Measurements from ENCODE around the gene CARD18.
A peak's percentile ranks its signal among the peaks of the same experiment; 100 is the strongest.

CARD18 gene

GRCh38 chr11:105139669-105140068 is at the start of gene CARD18:
CARD18 (minus strand) TSS chr11:105139769; CDS start chr11:105139726, 43 bp downstream.
- Mint-ChIP-seq H3K4me3 (no peak within 1 kb of the TSS), H3K4me1 (no peaks in the 10 kb centered on the region), H3K27me3 (peaks cover 9% of the 10 kb centered on the region), H3K27ac (no peak within 1 kb of the TSS), H3K9me3 (peaks cover 4% of the 10 kb centered on the region), H3K36me3 (no peaks in the 10 kb centered on the region)
- peak; percentile 32 for ATAC-seq

GRCh38 chr11:105183987-105184386 is 44.4 kb upstream of the CARD18 start:
- Mint-ChIP-seq H3K4me1 (peaks cover 5% of the 10 kb centered on the region), H3K27me3 (peaks cover 30% of the 10 kb centered on the region), H3K9me3 (no peaks in the 10 kb centered on the region), H3K4me3 (no peak overlapping the region), H3K27ac (no peak overlapping the region), H3K36me3 (no peaks in the 10 kb centered on the region)
- ATAC-seq = no peak

GRCh38 chr11:105183426-105183825 is 43.9 kb upstream of the CARD18 start:
- Mint-ChIP-seq H3K27ac (no peak overlapping the region), H3K4me1 (peaks cover 5% of the 10 kb centered on the region), H3K9me3 (no peaks in the 10 kb centered on the region), H3K27me3 (peaks cover 30% of the 10 kb centered on the region), H3K36me3 (no peaks in the 10 kb centered on the region), H3K4me3 (no peak overlapping the region)
- ATAC-seq = no peak

GRCh38 chr11:105181521-105181920 is 42.0 kb upstream of the CARD18 start:
- Mint-ChIP-seq H3K27ac (no peak overlapping the region), H3K27me3 (peaks cover 26% of the 10 kb centered on the region), H3K4me3 (no peak overlapping the region), H3K36me3 (no peaks in the 10 kb centered on the region), H3K4me1 (peaks cover 5% of the 10 kb centered on the region), H3K9me3 (no peaks in the 10 kb centered on the region)
- ATAC-seq = peak; percentile 45

- Mint-ChIP-seq H3K27me3 (peaks cover 25% of the 10 kb centered on the region), H3K4me1 (peaks cover 5% of the 10 kb centered on the region), H3K27ac (no peak overlapping the region), H3K9me3 (no peaks in the 10 kb centered on the region), H3K36me3 (no peaks in the 10 kb centered on the region), H3K4me3 (no peak overlapping the region)
- no peak for ATAC-seq
Measured at GRCh38 chr11:105181100-105181499, 41.5 kb upstream of the CARD18 start.

- no peak overlapping the region for H3K27ac Mint-ChIP-seq
- H3K4me3 Mint-ChIP-seq = no peak overlapping the region
- ATAC-seq = no peak
- no peaks in the 10 kb centered on the region for H3K36me3 Mint-ChIP-seq
- peaks cover 5% of the 10 kb centered on the region for H3K4me1 Mint-ChIP-seq
- no peaks in the 10 kb centered on the region for H3K9me3 Mint-ChIP-seq
- H3K27me3 Mint-ChIP-seq = peaks cover 25% of the 10 kb centered on the region
Measured at GRCh38 chr11:105179542-105180278, 40.1 kb upstream of the CARD18 start.

GRCh38 chr11:105177658-105178057 is 38.1 kb upstream of the CARD18 start:
- no peaks in the 10 kb centered on the region for H3K36me3 Mint-ChIP-seq
- peaks cover 8% of the 10 kb centered on the region for H3K27me3 Mint-ChIP-seq
- ATAC-seq = no peak
- H3K4me1 Mint-ChIP-seq = peaks cover 5% of the 10 kb centered on the region
- H3K9me3 Mint-ChIP-seq = no peaks in the 10 kb centered on the region
- H3K4me3 Mint-ChIP-seq = no peak overlapping the region
- no peak overlapping the region for H3K27ac Mint-ChIP-seq

- no peaks in the 10 kb centered on the region for H3K36me3 Mint-ChIP-seq
- H3K27ac Mint-ChIP-seq = no peak overlapping the region
- peaks cover 2% of the 10 kb centered on the region for H3K9me3 Mint-ChIP-seq
- no peak overlapping the region for H3K4me3 Mint-ChIP-seq
- no peaks in the 10 kb centered on the region for H3K27me3 Mint-ChIP-seq
- H3K4me1 Mint-ChIP-seq = no peaks in the 10 kb centered on the region
- no peak for ATAC-seq
Measured at GRCh38 chr11:105168457-105168856, 28.9 kb upstream of the CARD18 start.

- H3K4me1 Mint-ChIP-seq = no peaks in the 10 kb centered on the region
- no peaks in the 10 kb centered on the region for H3K9me3 Mint-ChIP-seq
- H3K27ac Mint-ChIP-seq = no peak overlapping the region
- no peak overlapping the region for H3K4me3 Mint-ChIP-seq
- H3K27me3 Mint-ChIP-seq = no peaks in the 10 kb centered on the region
- H3K36me3 Mint-ChIP-seq = no peaks in the 10 kb centered on the region
- no peak for ATAC-seq
Measured at GRCh38 chr11:105167244-105167643, 27.7 kb upstream of the CARD18 start.

GRCh38 chr11:105164208-105164607 is 24.6 kb upstream of the CARD18 start:
- no peaks in the 10 kb centered on the region for H3K27me3 Mint-ChIP-seq
- no peak for ATAC-seq
- H3K27ac Mint-ChIP-seq = no peak overlapping the region
- H3K4me1 Mint-ChIP-seq = no peaks in the 10 kb centered on the region
- no peaks in the 10 kb centered on the region for H3K36me3 Mint-ChIP-seq
- H3K9me3 Mint-ChIP-seq = no peaks in the 10 kb centered on the region
- no peak overlapping the region for H3K4me3 Mint-ChIP-seq

- Mint-ChIP-seq H3K9me3 (no peaks in the 10 kb centered on the region), H3K36me3 (no peaks in the 10 kb centered on the region), H3K4me1 (no peaks in the 10 kb centered on the region), H3K27me3 (no peaks in the 10 kb centered on the region), H3K27ac (no peak overlapping the region), H3K4me3 (no peak overlapping the region)
- no peak for ATAC-seq
Measured at GRCh38 chr11:105162506-105162905, 22.9 kb upstream of the CARD18 start.

GRCh38 chr11:105158436-105158835 is 18.9 kb upstream of the CARD18 start:
- H3K4me1 Mint-ChIP-seq = no peaks in the 10 kb centered on the region

GRCh38 chr11:105156720-105157119 is 17.2 kb upstream of the CARD18 start:
- H3K4me3 Mint-ChIP-seq = no peak overlapping the region
- H3K36me3 Mint-ChIP-seq = no peaks in the 10 kb centered on the region
- no peak for ATAC-seq
- no peak overlapping the region for H3K27ac Mint-ChIP-seq
- H3K4me1 Mint-ChIP-seq = no peaks in the 10 kb centered on the region
- H3K9me3 Mint-ChIP-seq = no peaks in the 10 kb centered on the region
- H3K27me3 Mint-ChIP-seq = peaks cover 10% of the 10 kb centered on the region

More at GRCh38 chr11:105158436-105158835, 18.9 kb upstream of the CARD18 start:
- no peak for ATAC-seq
- no peaks in the 10 kb centered on the region for H3K9me3 Mint-ChIP-seq
- H3K36me3 Mint-ChIP-seq = no peaks in the 10 kb centered on the region
- no peak overlapping the region for H3K4me3 Mint-ChIP-seq
- peaks cover 10% of the 10 kb centered on the region for H3K27me3 Mint-ChIP-seq
- no peak overlapping the region for H3K27ac Mint-ChIP-seq

GRCh38 chr11:105156231-105156630 is 16.7 kb upstream of the CARD18 start:
- Mint-ChIP-seq H3K4me1 (no peaks in the 10 kb centered on the region), H3K36me3 (no peaks in the 10 kb centered on the region), H3K27ac (no peak overlapping the region), H3K9me3 (no peaks in the 10 kb centered on the region), H3K4me3 (no peak overlapping the region), H3K27me3 (peaks cover 10% of the 10 kb centered on the region)
- no peak for ATAC-seq

- Mint-ChIP-seq H3K4me1 (no peaks in the 10 kb centered on the region), H3K27me3 (peaks cover 10% of the 10 kb centered on the region), H3K4me3 (no peak overlapping the region), H3K27ac (no peak overlapping the region), H3K9me3 (no peaks in the 10 kb centered on the region), H3K36me3 (no peaks in the 10 kb centered on the region)
- no peak for ATAC-seq
Measured at GRCh38 chr11:105155679-105156078, 16.1 kb upstream of the CARD18 start.

GRCh38 chr11:105153392-105153791 is 13.8 kb upstream of the CARD18 start:
- Mint-ChIP-seq H3K36me3 (no peaks in the 10 kb centered on the region), H3K27me3 (peaks cover 10% of the 10 kb centered on the region), H3K4me3 (no peak overlapping the region), H3K4me1 (no peaks in the 10 kb centered on the region), H3K9me3 (no peaks in the 10 kb centered on the region), H3K27ac (no peak overlapping the region)
- no peak for ATAC-seq
